HG03175 (cell line): ENCODE measurements around the gene LINC01488.

Experiments
- ATAC-seq: cut with Tn5 transposase; IDR thresholded peaks from one replicate; pipeline ENCODE4 v1.9.1; 2021; ENCODE audit warnings: mild to moderate bottlenecking, moderate library complexity; ENCODE audit not compliant: unreplicated experiment

The LINC01488 gene

GRCh38 chr11:69481393-69481844 is at the start of gene LINC01488:
Gene LINC01488, plus strand, starts transcription at chr11:69481663.
- ATAC-seq: no peak

GRCh38 chr11:69431893-69432738 is 49.3 kb upstream of the LINC01488 start:
- ATAC-seq: no peak

GRCh38 chr11:69433741-69434140 is 47.7 kb upstream of the LINC01488 start:
- ATAC-seq: no peak

- ATAC-seq: no peak
Observed at GRCh38 chr11:69434471-69434931, 47.0 kb upstream of the LINC01488 start.

GRCh38 chr11:69435161-69435986 is 46.1 kb upstream of the LINC01488 start:
- no peak for ATAC-seq

- no peak for ATAC-seq
Observed at GRCh38 chr11:69436041-69436982, 45.2 kb upstream of the LINC01488 start.

- ATAC-seq: no peak
Observed at GRCh38 chr11:69437001-69437875, 44.2 kb upstream of the LINC01488 start.

- ATAC-seq: no peak
Observed at GRCh38 chr11:69437876-69438205, 43.6 kb upstream of the LINC01488 start.

GRCh38 chr11:69438286-69438920 is 43.1 kb upstream of the LINC01488 start:
- no peak for ATAC-seq

- ATAC-seq: no peak
Observed at GRCh38 chr11:69439127-69439526, 42.3 kb upstream of the LINC01488 start.

- no peak for ATAC-seq
Observed at GRCh38 chr11:69439651-69440464, 41.6 kb upstream of the LINC01488 start.

- no peak for ATAC-seq
Observed at GRCh38 chr11:69440876-69441275, 40.6 kb upstream of the LINC01488 start.

GRCh38 chr11:69442012-69442806 is 39.3 kb upstream of the LINC01488 start:
- no peak for ATAC-seq

GRCh38 chr11:69442807-69443137 is 38.7 kb upstream of the LINC01488 start:
- ATAC-seq: no peak

GRCh38 chr11:69443138-69443967 is 38.1 kb upstream of the LINC01488 start:
- peak; percentile 88 for ATAC-seq

GRCh38 chr11:69443968-69444364 is 37.5 kb upstream of the LINC01488 start:
- ATAC-seq: no peak
